H1 (cell line): ENCODE measurements around the gene FRMD4A. TPM values are rescaled to one million over a fixed set of nuclear protein-coding genes. Genes with fewer than 3 reads are reported as not detected.

Experiments used
- CBX5 ChIP-seq: fragments of 300-800, 300-1000 bp; sonication (generic); IDR thresholded peaks from 2 replicates; pipeline ENCODE4 v1.7.1; 2016; ENCODE audit warnings: antibody characterized with exemption, low read length, low read depth
- CEBPB ChIP-seq: IDR thresholded peaks from 2 replicates; pipeline ENCODE4 v1.6.1; 2012; ENCODE audit warnings: low read depth, low read length
- CHD1 ChIP-seq: IDR thresholded peaks from 2 replicates; pipeline ENCODE4 v1.6.1; 2012; ENCODE audit warnings: low read depth, low read length, improper control_type of control experiment
- CREB1 ChIP-seq: IDR thresholded peaks from 2 replicates; pipeline ENCODE4 v1.6.1; 2012; ENCODE audit warnings: inconsistent platforms
- EGR1 ChIP-seq: IDR thresholded peaks from 2 replicates; pipeline ENCODE4 v1.6.1; 2011; ENCODE audit warnings: low read depth, low read length, borderline replicate concordance
- GABPA ChIP-seq: IDR thresholded peaks from 2 replicates; pipeline ENCODE4 v1.6.1; 2011; ENCODE audit warnings: mild to moderate bottlenecking, low read length, moderate library complexity, borderline replicate concordance; ENCODE audit not compliant: insufficient read depth
- ZNF274 ChIP-seq: IDR thresholded peaks from 2 replicates; pipeline ENCODE4 v1.7.0; 2012; ENCODE audit warnings: low read length, borderline replicate concordance; ENCODE audit errors: extremely low read depth
- polyA plus RNA-seq, 7 experiments: library from polyadenylated mRNA; depleted of rRNA in 3 of 7; stranded (reverse) in 5 of 7; unstranded in 2 of 7; fragments of >200 nt in 5 of 7; fragments of 200-250 nt in 2 of 7; gene quantifications; 1 replicate in 5 of 7; 2 replicates in 1 of 7; 4 replicates in 1 of 7; pipeline versions ENCODE4 v1.2.1 to v1.2.3, GENCODE V29; 2011 to 2013; ENCODE audit warnings: missing spikeins in 2 of 7, mixed read lengths in 2 of 7
- total RNA-seq: library from RNA; stranded (reverse); fragmentation: NEBNext Ultra II Directional; extraction: Animal tissue kit (Norgen Biotek cat#: 25700); gene quantifications from 2 replicates; pipeline ENCODE4 v1.2.1, GENCODE V29; 2021
- TF ChIP-seq, protein P1 (sequence below), 3 experiments: IDR thresholded peaks; 1 replicate in 2 of 3; 2 replicates in 1 of 3; pipeline versions ENCODE4 v1.5.1 to v1.6.1; 2011; ENCODE audit warnings: low read length in 3 of 3, mild to moderate bottlenecking in 3 of 3, inconsistent platforms in 2 of 3, low read depth in 1 of 3, moderate library complexity in 1 of 3; ENCODE audit not compliant: insufficient read depth in 1 of 3; ENCODE audit errors: control extremely low read depth in 1 of 3

FRMD4A gene
- total and polyA plus RNA-seq, 2 of the 8 experiments (the other 6 are each of a cell fraction or from before 2014, with no cell fraction given), result 38.6 to 39.6 TPM

DNA sequence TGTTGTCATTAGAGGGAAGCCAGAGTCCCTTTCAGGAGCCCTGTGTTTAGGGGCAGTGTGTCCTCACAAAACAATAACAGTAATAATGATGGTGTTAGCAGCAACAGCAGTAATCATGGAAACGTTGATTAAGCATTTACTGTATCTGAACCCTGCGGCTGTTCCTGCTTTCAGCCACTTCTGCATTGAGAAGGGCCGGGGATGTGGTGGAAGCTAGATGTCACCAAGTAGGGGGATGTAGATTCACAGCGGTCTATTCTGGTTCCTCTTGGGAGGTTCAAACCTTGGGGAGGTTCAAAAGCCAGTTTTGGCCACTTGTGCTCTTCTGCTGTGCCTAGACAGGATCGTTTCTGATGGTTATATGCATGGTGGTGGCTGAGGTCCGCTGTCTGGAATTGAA lies 699.1 kb downstream of the FRMD4A start (continued):
- TF ChIP-seq, protein P1, sequence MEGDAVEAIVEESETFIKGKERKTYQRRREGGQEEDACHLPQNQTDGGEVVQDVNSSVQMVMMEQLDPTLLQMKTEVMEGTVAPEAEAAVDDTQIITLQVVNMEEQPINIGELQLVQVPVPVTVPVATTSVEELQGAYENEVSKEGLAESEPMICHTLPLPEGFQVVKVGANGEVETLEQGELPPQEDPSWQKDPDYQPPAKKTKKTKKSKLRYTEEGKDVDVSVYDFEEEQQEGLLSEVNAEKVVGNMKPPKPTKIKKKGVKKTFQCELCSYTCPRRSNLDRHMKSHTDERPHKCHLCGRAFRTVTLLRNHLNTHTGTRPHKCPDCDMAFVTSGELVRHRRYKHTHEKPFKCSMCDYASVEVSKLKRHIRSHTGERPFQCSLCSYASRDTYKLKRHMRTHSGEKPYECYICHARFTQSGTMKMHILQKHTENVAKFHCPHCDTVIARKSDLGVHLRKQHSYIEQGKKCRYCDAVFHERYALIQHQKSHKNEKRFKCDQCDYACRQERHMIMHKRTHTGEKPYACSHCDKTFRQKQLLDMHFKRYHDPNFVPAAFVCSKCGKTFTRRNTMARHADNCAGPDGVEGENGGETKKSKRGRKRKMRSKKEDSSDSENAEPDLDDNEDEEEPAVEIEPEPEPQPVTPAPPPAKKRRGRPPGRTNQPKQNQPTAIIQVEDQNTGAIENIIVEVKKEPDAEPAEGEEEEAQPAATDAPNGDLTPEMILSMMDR (IDR thresholded peaks at IDR 0.05; ENCODE audit: control extremely low read depth in 1 of 3, insufficient read depth in 1 of 3, low read depth in 1 of 3, low read length in 3 of 3), result no peak
- TF ChIP-seq EGR1, result no peak
- no peak for TF ChIP-seq CBX5
- TF ChIP-seq ZNF274, result no peak
- no peak for TF ChIP-seq CHD1
- no peak for TF ChIP-seq CREB1
- TF ChIP-seq CEBPB, result no peak
- no peak for TF ChIP-seq GABPA
